NCI-H226 (cell line): ENCODE measurements around the gene M1AP.
"Not testable (repeated sequence)": the region's sequence is repeated elsewhere in the genome, so short reads cannot be mapped to it uniquely, and the experiment has no call there.

ENCODE experiments used
- DNase-seq: peaks from one replicate; pipeline ENCODE4 v3.0.0-alpha.2; 2015

Gene M1AP

GRCh38 chr2:74653589-74653984, 5.5 kb upstream of the M1AP start:
- no peak for DNase-seq

DNA sequence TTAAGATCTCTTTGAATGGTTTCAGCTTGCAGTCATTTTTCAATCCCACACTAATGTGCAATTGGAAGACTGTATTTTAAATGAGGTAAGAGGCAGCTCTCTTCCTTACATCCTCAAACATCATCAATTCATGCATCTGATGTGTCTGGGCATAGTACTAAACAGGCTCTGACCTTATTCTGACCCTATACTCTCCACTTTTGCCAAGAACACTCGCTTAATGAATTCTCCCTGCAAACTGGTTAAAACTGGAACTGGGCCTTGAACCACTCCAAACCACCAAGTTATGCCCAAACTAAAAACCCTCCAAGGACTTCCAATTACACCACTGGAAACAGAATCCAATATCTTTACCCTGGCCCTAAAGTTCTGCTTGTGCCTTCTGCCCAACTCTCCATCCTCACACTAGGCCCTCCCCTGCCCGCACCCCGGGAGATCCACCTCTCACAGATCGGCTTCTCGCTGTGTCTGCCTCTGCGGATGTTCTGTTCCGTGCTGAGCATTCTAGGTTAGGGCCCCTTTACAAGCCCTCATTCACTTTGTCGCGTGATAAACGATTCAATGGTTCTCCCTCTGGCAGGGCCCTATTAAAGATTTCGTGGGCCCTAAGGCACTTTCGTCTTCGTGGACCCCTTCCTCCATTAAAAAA, 1.2 kb downstream of the M1AP start:
- no peak for DNase-seq

- DNase-seq, result no peak
Observed at GRCh38 chr2:74646201-74646600, 1.9 kb downstream of the M1AP start.

DNA sequence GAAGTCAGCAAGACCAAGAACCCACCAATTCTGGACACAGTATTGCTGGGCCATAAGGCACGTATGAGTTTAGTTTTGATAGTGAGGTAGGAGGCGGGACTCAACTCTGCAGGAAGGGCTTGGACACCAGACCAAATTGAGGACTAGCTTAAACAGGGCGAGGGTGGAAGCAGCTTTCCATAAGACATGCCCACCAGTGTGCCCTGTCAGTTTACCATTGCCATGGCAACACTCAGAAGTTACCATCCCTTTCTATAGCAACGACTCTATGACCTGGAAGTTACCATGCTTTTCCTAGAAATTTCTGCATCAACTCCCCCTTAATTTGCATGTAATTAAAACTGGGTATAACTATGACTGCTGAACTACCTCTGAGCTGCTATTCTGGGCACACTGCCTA, 2.8 kb downstream of the M1AP start:
- DNase-seq, result no peak

DNA sequence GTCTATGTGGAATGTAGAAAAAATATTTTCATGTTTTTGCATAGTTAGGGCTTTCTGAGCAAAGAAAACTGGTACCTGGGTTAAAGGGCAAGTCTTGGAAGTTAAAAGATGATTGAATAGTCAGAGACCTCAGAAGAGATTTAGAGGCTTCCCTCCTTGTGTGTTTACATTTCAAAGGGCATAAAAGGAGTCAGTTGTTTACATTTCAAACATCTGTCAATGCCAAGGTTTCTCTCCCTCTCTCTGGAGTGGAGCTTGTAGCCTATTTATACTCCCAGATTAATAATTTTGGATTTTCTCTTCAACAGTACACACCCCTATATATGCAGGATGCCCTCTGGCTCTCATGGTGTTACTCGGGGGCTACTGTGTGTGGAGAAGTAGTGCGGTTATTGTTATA, 8.6 kb downstream of the M1AP start:
- DNase-seq, result no peak

DNA sequence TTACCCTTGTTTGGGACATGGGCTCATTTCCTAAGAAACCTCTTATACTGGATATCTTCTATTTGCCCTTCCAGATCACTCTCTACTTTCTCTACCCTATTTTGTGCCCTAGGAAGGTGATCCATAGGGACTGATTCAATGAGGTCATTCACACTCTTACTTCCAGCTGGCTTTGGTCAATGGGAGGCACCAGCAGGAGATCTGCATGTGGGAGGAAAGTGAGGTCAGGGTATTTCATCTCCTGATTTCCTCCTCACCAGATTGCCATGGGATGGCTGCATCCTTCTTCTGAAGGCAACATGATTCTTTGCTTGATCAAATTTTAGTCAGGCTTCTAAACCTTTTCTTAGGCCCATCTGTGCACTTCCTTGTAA, 15.2 kb downstream of the M1AP start:
- peak; percentile 47 for DNase-seq

GRCh38 chr2:74632209-74632938, 15.8 kb downstream of the M1AP start:
- peak; percentile 69 for DNase-seq

DNA sequence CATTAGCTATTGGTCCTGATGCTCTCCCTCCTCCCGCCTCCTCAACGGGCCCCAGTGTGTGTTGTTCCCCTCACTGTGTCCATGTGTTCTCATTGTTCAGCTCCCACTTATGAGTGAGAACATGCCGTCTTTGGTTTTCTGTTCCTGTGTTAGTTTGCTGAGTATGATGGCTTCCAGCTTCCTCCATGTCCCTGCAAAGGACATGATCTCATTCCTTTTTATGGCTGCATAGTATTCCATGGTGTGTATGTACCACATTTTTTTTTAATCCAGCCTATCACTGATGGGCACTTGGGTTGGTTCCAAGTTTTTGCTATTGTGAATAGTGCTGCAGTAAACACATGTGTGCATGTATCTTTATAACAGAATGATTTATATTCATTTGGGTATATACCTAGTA, 17.7 kb downstream of the M1AP start:
- not testable (repeated sequence) for DNase-seq

DNA sequence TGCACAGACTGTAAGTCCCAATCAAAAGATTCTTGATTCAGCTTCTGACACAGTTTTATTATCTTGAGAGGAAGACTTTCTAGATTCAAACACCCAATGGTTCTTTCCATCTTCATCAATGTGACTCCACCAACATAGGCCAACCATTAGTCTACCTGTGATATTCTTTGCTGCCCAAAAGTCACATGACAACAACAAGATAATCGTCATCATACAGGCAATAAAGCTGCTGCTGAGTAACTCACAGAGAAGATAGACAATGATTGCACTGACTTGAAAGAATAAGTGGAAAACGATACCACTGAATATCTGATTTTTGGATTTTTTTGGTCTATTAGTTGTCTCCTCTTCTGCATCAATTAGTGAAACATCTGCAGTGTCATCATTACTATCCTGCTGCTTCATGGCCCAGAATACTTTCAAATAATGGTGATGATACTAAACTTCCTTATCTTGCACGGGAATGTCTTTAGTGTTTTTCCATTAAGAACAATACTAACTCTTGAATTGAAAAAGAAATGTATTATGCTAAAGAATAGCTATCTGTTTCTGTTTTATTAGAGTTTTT, 19.5 kb downstream of the M1AP start:
- DNase-seq, result no peak

- no peak for DNase-seq
Observed at GRCh38 chr2:74625658-74626425, 22.3 kb downstream of the M1AP start.

- no peak for DNase-seq
Observed at GRCh38 chr2:74620671-74621070, 27.5 kb downstream of the M1AP start.

DNA sequence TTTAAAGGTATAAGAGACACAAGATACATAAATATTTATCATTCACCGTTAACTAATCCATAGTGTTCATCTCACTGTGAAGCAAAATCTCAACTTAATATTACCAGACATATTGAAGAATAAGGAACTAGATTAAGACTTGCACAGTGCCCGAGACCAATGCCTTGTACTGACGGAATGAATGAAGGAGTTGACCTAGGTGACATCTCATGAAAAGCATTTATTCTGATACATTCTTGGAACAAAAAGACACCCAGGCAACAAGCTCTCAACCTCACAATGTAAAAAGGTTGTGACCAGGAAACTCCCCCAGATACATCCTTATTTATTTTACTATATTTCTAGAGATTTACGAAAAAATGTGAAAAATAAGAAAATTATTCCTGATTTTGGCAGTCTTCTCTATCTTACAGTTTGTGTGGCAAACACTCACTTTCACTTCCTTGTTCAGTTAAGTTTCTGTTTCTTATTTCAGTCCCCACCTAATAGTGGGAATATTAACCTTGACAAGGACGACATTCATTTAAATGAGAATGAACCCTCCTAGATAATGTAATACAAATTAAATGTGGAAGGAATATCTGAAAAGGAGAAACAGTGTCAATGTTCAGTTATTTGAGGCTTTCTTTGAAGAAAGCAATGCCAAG, 28.4 kb downstream of the M1AP start:
- DNase-seq, result no peak

- DNase-seq, result no peak
Observed at GRCh38 chr2:74618410-74619083, 29.6 kb downstream of the M1AP start.

- no peak for DNase-seq
Observed at GRCh38 chr2:74617122-74617521, 31.0 kb downstream of the M1AP start.

- DNase-seq, result no peak
Observed at GRCh38 chr2:74606927-74607326, 41.2 kb downstream of the M1AP start.

- DNase-seq, result no peak
Observed at GRCh38 chr2:74603282-74604000, 44.7 kb downstream of the M1AP start.

DNA sequence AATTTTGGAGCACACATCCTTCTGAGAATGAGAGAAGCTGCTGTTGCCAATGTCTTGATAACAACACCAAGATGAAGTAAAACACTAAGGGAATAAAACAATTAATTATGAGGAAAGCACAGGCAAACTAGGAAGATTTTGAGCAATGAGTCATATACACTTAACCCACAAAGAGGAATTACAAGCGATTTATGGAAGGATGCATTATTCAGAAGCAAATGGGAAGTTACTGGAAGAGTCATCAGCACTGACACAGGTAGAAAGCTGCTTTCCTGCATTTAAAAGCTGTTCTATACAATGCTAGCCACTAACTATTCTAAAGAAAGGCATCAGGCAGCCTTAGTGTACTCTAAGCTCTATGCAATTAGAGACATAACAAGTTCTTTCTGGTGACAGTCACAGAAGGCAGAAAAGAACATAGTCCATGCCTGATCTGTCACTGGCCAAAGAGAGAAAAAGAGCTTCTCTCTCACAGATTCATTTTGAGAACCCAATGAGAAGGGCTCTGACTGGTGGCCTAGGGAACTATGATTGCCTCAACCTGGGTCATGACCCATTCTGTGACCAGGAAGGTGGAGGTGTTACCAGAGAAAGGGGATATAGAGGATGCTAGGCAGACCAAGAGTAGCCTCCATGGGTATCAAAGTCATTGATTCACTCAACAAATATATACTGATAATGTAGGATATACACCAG, 45.4 kb downstream of the M1AP start:
- peak; percentile 67 for DNase-seq

DNA sequence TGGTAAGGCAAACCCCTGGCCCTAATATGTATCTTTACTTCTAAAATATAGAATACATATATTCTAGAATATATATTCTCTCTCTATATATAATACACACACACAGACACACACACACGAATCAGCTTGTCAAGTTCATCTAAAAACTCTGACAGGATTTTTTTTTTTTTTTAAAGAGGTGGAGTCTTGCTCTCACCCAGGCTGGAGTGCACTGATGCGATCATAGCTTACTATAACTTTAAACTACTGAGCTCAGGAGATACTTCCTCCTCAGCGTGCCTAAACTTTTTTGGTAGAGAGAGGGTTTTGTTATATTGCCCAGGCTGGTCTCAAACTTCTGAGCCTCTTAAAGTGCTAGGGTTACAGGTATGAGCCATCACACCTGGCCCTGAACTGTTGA, 48.5 kb downstream of the M1AP start:
- no peak for DNase-seq

DNA sequence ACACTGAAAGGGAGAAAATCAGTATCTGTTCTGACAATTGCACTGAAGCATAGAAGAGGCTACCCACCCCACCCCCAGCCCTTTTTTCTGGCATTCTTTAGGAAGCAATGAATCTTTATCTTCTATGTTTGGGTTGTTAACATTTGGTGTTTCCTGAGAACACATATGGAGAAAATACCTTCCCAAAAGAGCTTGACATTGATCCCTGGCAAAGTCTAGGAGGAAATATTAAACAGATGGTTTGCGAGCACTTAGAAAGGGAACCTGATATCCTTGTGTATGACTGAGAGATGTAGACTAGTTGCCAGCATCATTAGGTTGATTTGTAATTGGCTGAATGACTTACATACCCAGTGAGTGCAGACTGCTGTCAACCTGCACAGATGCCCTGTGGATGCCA, 50.7 kb downstream of the M1AP start:
- DNase-seq, result no peak

GRCh38 chr2:74596584-74596983, 51.5 kb downstream of the M1AP start:
- no peak for DNase-seq
